Coronary artery (tissue), 2 donors: ENCODE measurements around the gene RMI2.

ENCODE experiments used
- DNase-seq: peaks from one replicate; pipeline ENCODE4 v3.0.0-alpha.2; 2017; ENCODE audit warnings: low spot score
- H3K27ac ChIP-seq, 2 donors: fragments of 200-600 bp; sonication (generic); one replicate each; pipeline ENCODE4 v1.5.1; 2016 to 2019
- H3K4me3 ChIP-seq: fragments of 200-600 bp; sonication (generic); 2 replicates; pipeline ENCODE4 v1.5.1; 2016; ENCODE audit warnings: mild to moderate bottlenecking, moderate library complexity
- TF ChIP-seq, protein P1 (sequence below): fragments of 200-600 bp; sonication (generic); IDR thresholded peaks from one replicate; pipeline ENCODE4 v1.5.1; 2019; ENCODE audit warnings: antibody characterized with exemption

The RMI2 gene

DNA sequence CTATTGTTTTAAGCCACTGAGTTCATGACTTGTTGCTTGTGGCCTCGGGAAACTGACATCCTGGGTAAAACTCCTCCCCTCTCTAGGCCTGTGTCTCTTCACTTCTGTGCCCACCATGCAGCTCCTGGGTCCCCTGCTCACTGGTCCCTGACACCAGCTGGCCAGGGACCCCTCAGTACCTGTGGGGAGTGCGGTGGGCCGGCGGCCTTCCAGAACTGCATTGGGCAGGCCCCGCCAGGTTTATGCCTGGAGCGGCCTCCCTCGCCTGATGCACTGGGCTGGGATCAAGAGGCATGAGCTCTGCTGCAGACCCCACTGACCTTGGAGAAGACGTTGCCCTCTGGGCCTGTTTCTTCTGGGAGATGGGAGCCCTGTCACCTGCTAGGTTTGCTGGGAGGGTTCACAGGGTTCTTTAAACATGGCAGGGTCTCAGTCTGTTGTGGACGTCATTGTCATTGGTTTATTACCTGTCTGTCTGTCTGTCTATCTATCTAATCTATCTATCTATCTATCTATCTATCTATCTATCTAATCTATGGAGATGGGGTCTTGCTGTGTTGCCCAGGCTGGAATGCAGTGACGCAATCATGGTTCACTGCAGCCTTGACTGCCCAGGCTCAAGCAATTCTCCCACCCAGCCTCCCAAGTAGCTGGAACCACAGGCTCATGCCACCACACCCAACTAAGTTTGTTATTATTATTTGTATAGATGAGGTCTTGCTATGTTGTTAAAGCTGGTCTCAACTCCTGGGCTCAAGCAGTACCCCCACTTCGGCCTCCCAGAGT is 21.5 kb upstream of the RMI2 start:
- Histone ChIP-seq H3K27ac (no peak overlapping the region), H3K4me3 (no peak overlapping the region)
- TF ChIP-seq, protein P1, sequence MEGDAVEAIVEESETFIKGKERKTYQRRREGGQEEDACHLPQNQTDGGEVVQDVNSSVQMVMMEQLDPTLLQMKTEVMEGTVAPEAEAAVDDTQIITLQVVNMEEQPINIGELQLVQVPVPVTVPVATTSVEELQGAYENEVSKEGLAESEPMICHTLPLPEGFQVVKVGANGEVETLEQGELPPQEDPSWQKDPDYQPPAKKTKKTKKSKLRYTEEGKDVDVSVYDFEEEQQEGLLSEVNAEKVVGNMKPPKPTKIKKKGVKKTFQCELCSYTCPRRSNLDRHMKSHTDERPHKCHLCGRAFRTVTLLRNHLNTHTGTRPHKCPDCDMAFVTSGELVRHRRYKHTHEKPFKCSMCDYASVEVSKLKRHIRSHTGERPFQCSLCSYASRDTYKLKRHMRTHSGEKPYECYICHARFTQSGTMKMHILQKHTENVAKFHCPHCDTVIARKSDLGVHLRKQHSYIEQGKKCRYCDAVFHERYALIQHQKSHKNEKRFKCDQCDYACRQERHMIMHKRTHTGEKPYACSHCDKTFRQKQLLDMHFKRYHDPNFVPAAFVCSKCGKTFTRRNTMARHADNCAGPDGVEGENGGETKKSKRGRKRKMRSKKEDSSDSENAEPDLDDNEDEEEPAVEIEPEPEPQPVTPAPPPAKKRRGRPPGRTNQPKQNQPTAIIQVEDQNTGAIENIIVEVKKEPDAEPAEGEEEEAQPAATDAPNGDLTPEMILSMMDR = no peak
- DNase-seq = no peak

DNA sequence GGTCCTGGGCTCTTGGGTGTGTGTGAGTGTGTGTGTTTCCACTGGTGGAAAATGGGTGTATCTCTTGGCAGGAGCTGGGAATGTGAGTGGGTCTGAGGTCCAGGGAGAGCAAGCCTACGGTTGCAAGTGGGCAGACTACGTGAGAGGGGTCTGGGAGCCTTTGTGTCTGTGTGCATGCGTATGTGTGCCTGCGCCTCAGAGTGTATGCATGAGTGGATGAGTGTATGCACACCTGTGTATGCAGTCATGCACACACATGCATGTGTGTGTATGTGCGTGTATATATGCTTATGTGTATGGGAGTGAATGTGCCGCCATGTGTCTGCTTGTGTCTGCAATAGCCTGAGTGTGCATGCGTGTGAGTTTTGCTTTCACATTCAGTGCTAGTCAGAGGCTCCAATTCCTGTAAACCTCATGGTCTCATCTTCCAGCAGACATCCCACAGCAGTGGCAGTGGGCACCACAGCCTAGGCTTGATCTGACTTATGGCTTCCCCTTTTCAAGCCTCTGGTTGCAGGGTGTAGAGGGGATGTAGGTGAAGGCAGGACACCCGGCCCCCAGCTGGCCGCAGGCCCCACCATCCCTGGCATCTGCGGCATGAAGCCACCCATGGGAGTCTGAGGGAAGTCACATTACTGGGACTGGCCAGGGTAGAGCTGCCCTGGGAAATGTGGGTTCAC is 19.7 kb upstream of the RMI2 start:
- no peak for DNase-seq
- no peak overlapping the region for H3K4me3 ChIP-seq
- TF ChIP-seq, protein P1 = no peak
- H3K27ac ChIP-seq = no peak overlapping the region

DNA sequence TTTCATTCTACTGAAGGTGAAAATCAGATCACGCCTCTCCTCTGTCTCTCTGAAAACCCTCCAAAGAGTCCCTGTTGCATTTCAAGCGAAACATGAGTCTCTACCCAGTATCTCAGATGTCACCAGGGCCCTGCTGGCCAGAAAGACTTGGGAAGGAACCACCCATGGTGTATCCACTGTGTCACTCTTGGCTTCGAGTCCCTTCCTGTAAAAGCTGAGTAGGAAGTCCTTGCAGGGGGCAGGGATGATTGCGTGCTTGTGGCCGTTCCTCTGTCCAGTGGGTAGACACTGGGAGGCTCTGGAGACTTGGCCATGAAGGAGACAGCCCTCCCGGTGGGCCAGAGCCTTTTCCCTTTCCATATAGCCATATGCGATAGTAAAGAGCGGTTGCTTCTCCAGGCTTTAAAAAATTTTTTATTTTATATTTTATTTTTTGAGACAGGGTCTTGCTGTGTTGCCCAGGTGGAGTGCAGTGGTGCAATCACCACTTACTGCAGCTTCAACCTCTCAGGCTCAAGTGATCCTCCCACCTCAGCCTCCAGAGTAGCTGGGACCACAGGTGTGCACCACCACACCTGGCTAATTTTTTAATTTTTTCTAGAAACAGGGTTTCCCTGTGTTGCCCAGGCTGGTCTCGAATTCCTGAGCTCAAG is 19.0 kb upstream of the RMI2 start:
- Histone ChIP-seq H3K4me3 (no peak overlapping the region), H3K27ac (no peak overlapping the region)
- TF ChIP-seq, protein P1 = no peak
- no peak for DNase-seq

DNA sequence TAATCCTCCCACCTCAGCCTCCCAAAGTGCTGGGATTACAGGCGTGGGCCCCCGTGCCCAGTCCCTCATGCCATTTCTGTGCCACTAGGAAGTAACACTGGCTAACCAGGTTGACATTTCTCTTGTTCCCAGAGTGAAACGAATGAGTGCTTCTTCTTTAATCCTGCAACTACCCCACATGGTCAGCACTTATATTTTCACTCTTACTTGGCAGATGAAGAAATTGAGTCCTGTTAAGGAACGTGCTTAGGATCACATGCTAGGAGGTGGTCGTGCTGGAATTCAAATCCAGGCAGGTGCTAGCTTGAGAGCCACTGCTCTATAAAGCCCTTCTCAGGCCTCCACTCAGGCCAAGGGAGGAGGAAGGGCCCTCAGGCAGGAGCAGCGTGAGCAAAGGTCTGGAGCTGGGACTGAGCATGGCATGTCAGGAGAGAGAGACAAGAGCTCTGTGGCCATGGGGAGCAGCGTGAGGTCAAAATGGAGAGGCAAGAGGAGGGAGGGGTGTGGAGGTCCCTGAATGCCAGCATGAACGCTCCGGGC is 18.5 kb upstream of the RMI2 start:
- Histone ChIP-seq H3K27ac (no peak overlapping the region), H3K4me3 (no peak overlapping the region)
- TF ChIP-seq, protein P1 = no peak
- DNase-seq = no peak

DNA sequence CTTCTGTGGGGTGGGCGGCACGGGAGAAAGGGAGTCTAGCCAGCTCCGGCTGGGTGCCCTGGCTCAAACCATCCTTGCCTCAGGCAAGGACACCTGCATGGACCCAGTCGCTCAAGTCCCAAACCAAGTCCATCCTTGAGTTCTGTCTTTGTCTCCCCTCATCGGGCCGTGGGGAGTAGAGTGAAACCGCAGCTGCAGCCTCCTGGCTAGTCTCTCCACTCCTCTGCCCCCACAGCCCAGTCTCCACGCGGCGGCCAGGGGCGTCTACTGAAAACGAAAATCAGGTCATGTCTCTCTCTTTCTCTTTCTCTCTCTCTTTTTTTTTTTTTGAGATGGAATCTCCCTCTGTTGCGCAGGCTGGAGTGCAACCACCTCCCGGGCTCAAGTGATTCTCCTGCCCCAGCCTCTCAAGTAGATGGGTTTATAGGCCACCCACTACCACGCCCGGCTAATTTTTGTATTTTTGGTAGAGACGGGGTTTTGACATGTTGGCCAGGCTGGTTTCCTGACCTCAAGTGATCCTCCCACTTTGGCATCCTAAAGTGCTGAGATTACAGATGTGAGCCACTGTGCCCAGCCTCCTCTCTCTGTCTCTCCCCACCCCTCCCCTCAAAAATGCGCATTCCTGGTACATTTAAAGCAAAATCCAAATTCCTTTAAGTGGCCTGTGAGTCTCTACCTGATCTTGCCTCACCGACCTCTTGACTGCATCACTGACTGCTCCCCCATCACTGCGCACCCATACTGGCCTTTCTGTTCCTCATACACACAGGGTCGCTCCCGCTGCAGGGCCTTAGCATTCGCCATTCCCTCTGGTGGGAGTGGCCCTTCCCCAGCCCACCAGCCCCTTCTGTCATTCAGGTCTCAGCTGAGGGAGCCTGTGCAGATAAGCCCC is 17.7 kb upstream of the RMI2 start:
- DNase-seq = no peak
- no peak overlapping the region for H3K4me3 ChIP-seq
- TF ChIP-seq, protein P1 = no peak
- H3K27ac ChIP-seq = no peak overlapping the region
